NCI-H774 (cell line): ENCODE measurements around the gene PLXNA3.

ENCODE experiments used
- DNase-seq: peaks from one replicate; lab custom pipeline; 2025; lab: John Stamatoyannopoulos, UW

The PLXNA3 gene

GRCh38 chrX:154458116-154458953 is at the start of gene PLXNA3:
TSS of gene PLXNA3 (plus strand) at chrX:154458281. CDS start at chrX:154460184, 1,903 bp downstream.
- peak; percentile 40 for DNase-seq

GRCh38 chrX:154408659-154409221 is 49.3 kb upstream of the PLXNA3 start:
- DNase-seq = no peak

- DNase-seq = no peak
Measured at GRCh38 chrX:154409222-154409871, 48.7 kb upstream of the PLXNA3 start, which contains the start of gene DNASE1L1. TSS of gene DNASE1L1 (minus strand) at chrX:154409254. CDS start at chrX:154405568, 3,686 bp downstream.

GRCh38 chrX:154411981-154412340 is 46.1 kb upstream of the PLXNA3 start:
- peak; percentile 42 for DNase-seq

GRCh38 chrX:154412468-154412867 is 45.6 kb upstream of the PLXNA3 start:
- DNase-seq = no peak

- no peak for DNase-seq
Measured at GRCh38 chrX:154413142-154413541, 44.9 kb upstream of the PLXNA3 start.

GRCh38 chrX:154417157-154417556 is 40.9 kb upstream of the PLXNA3 start:
- no peak for DNase-seq

GRCh38 chrX:154419189-154419588 is 38.9 kb upstream of the PLXNA3 start:
- no peak for DNase-seq

GRCh38 chrX:154419688-154420401 is 38.2 kb upstream of the PLXNA3 start:
- DNase-seq = no peak

- no peak for DNase-seq
Measured at GRCh38 chrX:154420402-154420756, 37.7 kb upstream of the PLXNA3 start.

- DNase-seq = no peak
Measured at GRCh38 chrX:154426916-154427770, 30.9 kb upstream of the PLXNA3 start.

GRCh38 chrX:154428176-154429171 is 29.6 kb upstream of the PLXNA3 start, which contains the start of gene ATP6AP1:
TSS of gene ATP6AP1 (plus strand) at chrX:154428677. CDS start at chrX:154428693, 16 bp downstream.
- DNase-seq = peak; percentile 93

GRCh38 chrX:154429711-154430110 is 28.4 kb upstream of the PLXNA3 start:
- no peak for DNase-seq

GRCh38 chrX:154430479-154430878 is 27.6 kb upstream of the PLXNA3 start:
- DNase-seq = no peak

GRCh38 chrX:154430916-154431315 is 27.2 kb upstream of the PLXNA3 start:
- no peak for DNase-seq

- no peak for DNase-seq
Measured at GRCh38 chrX:154431341-154431740, 26.7 kb upstream of the PLXNA3 start.

GRCh38 chrX:154432210-154432609 is 25.9 kb upstream of the PLXNA3 start:
- no peak for DNase-seq

- no peak for DNase-seq
Measured at GRCh38 chrX:154433605-154434004, 24.5 kb upstream of the PLXNA3 start.

- no peak for DNase-seq
Measured at GRCh38 chrX:154434394-154435168, 23.5 kb upstream of the PLXNA3 start.
